Measurements from ENCODE around the gene ENOPH1. TPM values are rescaled to one million over a fixed set of nuclear protein-coding genes. Genes with fewer than 3 reads are reported as not detected.
"Not testable (repeated sequence)": the region's sequence is repeated elsewhere in the genome, so short reads cannot be mapped to it uniquely, and the experiment has no call there.

ENOPH1 gene
- total RNA-seq, 1 donor from 2014 or later = 35.6 TPM

DNA sequence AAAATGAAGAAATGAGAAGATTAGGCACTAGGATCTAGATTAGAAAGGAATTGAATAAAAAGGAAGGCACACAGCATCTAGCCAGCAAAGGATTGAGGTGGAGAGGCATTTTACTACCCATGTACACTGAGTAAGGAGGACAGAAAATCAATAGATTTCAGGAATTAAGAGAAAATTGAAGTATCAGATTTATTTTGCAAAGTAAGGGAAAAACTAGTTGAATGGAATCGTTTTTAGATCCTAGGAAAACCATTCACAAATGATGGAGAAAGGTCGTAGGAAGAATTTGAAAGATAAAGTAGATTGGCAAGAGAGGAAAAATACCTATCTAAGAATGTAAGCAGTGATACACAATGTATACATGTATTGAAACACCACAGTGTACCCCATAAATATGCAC is 31.3 kb downstream of the ENOPH1 start:
- Mint-ChIP-seq H3K4me3 (no peak overlapping the region), H3K27me3 (no peaks in the 10 kb centered on the region), H3K36me3 (peaks cover 17% of the 10 kb centered on the region), H3K27ac (no peak overlapping the region), H3K4me1 (ENCODE audit: unreplicated experiment) (no peaks in the 10 kb centered on the region), H3K9me3 (no peaks in the 10 kb centered on the region)
- no peak for TF ChIP-seq CTCF (conservative IDR thresholded peaks at IDR 0.05)
- DNase-seq (ENCODE audit: extremely low spot score, unreplicated experiment) = no peak

DNA sequence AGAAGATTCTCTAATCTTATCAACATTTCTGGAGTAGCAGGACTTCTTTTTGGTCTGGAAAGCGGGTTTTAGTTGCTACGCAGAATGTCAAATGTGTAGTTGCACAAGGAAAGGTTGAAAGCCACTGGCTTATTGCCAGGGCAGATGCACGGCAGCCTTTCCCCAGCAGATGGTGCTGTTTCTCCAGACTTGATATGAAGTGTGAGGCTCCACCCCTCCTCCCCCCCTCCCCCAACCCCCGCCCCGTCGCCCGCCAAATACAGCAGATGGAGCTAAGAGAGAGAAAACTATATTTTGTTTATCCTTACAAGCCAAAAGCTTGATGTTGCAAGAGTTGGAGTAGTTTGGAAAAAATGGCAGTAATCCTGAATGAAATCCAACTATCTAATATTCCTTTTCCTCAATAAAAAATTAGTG is 32.0 kb downstream of the ENOPH1 start:
- H3K4me1 Mint-ChIP-seq (ENCODE audit: unreplicated experiment) = no peaks in the 10 kb centered on the region
- H3K9me3 Mint-ChIP-seq = no peaks in the 10 kb centered on the region
- no peaks in the 10 kb centered on the region for H3K27me3 Mint-ChIP-seq
- no peak overlapping the region for H3K27ac Mint-ChIP-seq
- H3K36me3 Mint-ChIP-seq = peaks cover 17% of the 10 kb centered on the region
- TF ChIP-seq CTCF (conservative IDR thresholded peaks at IDR 0.05) = peak; percentile 95
- no peak overlapping the region for H3K4me3 Mint-ChIP-seq
- DNase-seq (ENCODE audit: extremely low spot score, unreplicated experiment) = peak; percentile 84

- H3K27ac Mint-ChIP-seq = no peak overlapping the region
- DNase-seq (ENCODE audit: extremely low spot score, unreplicated experiment) = no peak
- no peak overlapping the region for H3K4me3 Mint-ChIP-seq
- peaks cover 21% of the 10 kb centered on the region for H3K36me3 Mint-ChIP-seq
- H3K27me3 Mint-ChIP-seq = no peaks in the 10 kb centered on the region
- H3K4me1 Mint-ChIP-seq (ENCODE audit: unreplicated experiment) = no peaks in the 10 kb centered on the region
- no peak for TF ChIP-seq CTCF (conservative IDR thresholded peaks at IDR 0.05)
- H3K9me3 Mint-ChIP-seq = no peaks in the 10 kb centered on the region
Observed at GRCh38 chr4:82463221-82463620, 32.8 kb downstream of the ENOPH1 start.

DNA sequence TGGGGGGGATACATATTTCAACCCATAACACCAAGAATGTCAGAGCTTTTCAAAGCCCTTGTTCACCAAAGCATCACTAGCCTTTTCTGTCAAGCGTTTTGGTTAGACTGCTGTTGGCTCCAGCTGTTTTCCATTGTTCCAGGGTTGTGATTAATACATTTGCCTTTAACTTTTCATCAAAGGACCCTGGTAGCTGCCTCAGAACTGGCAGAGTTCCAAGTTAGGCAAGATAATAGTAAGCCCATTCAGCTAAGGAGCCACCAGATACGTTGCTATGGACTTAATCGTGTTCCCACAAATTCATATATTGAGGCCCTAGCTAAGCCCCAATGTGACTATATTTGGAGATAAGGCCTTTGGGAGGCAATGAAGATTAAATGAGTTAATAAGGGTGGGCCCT is 37.1 kb downstream of the ENOPH1 start:
- Mint-ChIP-seq H3K36me3 (peaks cover 25% of the 10 kb centered on the region), H3K27ac (no peak overlapping the region), H3K27me3 (no peaks in the 10 kb centered on the region), H3K4me1 (ENCODE audit: unreplicated experiment) (no peaks in the 10 kb centered on the region), H3K4me3 (no peak overlapping the region), H3K9me3 (no peaks in the 10 kb centered on the region)
- DNase-seq (ENCODE audit: extremely low spot score, unreplicated experiment) = peak; percentile 18
- TF ChIP-seq CTCF (conservative IDR thresholded peaks at IDR 0.05) = no peak

GRCh38 chr4:82469791-82470345 is 39.5 kb downstream of the ENOPH1 start:
- H3K27me3 Mint-ChIP-seq = no peaks in the 10 kb centered on the region
- no peaks in the 10 kb centered on the region for H3K9me3 Mint-ChIP-seq
- H3K36me3 Mint-ChIP-seq = peaks cover 13% of the 10 kb centered on the region
- H3K4me3 Mint-ChIP-seq = no peak overlapping the region
- TF ChIP-seq CTCF (conservative IDR thresholded peaks at IDR 0.05) = no peak
- peak; percentile 34 for DNase-seq (ENCODE audit: extremely low spot score, unreplicated experiment)
- H3K4me1 Mint-ChIP-seq (ENCODE audit: unreplicated experiment) = no peaks in the 10 kb centered on the region
- H3K27ac Mint-ChIP-seq = no peak overlapping the region

DNA sequence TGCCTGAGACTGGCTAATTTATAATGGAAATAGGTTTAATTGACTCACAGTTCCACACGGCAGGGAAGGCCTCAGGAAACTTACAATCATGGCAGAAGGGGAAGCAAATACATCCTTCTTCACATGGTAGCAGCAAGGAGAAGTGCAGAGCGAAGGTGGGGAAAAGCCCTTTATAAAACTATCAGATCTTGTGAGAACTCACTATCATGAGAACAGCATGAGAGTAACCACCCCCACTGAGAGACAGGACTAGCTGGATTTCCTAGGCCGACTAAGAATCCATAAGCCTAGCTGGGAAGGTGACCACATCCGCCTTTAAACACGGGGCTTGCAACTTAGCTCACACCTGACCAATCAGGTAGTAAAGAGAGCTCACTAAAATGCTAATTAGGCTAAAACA is 42.7 kb downstream of the ENOPH1 start:
- H3K4me3 Mint-ChIP-seq; H3K27me3 Mint-ChIP-seq; H3K4me1 Mint-ChIP-seq (ENCODE audit: unreplicated experiment); H3K27ac Mint-ChIP-seq; DNase-seq (ENCODE audit: extremely low spot score, unreplicated experiment); H3K9me3 Mint-ChIP-seq; H3K36me3 Mint-ChIP-seq: not testable (repeated sequence)

All from type B pancreatic cell (in vitro differentiated cells).